C4-2B (cell line): ENCODE results near the gene TOP1.

Experiments used
- CTCF ChIP-seq: fragments of 450-650 bp; conservative IDR thresholded peaks from 2 replicates; pipeline ENCODE4 v1.5.1; 2017; ENCODE audit warnings: mild to moderate bottlenecking
- ZFX ChIP-seq: fragments of 450-650 bp; IDR thresholded peaks from 2 replicates; pipeline ENCODE4 v1.6.1; 2017

DNA sequence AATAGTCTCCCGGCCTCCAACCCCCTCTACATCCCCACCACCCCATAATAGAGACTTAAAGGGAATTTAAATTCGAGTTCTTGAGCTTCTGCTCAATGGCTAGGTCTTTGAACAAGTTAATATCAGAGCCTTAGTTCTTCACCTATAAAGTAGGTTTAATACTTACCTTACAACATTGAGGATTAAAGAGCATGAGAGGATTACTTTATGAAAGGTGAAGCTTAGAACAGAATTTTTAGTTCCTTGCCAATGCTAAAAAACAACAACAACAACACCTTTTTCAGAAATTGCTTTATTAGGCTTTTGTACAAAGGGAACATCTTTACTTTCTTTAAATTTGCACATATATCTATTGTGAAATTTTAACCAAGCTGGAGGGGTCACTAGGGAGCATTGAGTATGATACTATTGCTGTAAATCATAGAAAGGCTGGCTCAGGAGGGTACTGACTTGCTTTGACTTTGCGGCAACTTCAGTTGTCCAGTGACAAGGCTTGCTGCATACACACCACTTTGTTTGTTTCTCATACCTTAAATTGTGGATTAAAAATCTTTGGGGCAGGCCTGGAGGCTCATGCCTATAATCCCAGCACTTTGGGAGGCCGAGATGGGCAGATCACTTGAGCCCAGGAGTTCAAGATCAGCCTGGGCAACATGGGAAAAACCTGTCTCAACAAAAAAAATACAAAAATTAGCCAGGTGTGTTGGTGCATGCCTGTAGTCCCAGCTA is 9.7 kb downstream of the TOP1 start:
- TF ChIP-seq CTCF = no peak
- no peak for TF ChIP-seq ZFX
